KMS-11 (cell line): ENCODE measurements around the gene CBR1.

ENCODE experiments used
- H2AFZ ChIP-seq: fragments of 200-600 bp; sonication (generic); 2 replicates; pipeline ENCODE4 v1.6.1; 2016; ENCODE audit warnings: antibody characterized with exemption, mixed run types, low read depth
- H3K27ac ChIP-seq: fragments of 200-600 bp; sonication (generic); 2 replicates; pipeline ENCODE4 v1.6.1; 2016; ENCODE audit warnings: mild to moderate bottlenecking, mixed run types
- H3K27me3 ChIP-seq: fragments of 200-600 bp; sonication (generic); 2 replicates; pipeline ENCODE4 v1.6.1; 2017; ENCODE audit warnings: mild to moderate bottlenecking, low read depth, mixed run types, moderate library complexity; ENCODE audit not compliant: insufficient read depth
- H3K36me3 ChIP-seq: fragments of 200-600 bp; sonication (generic); 2 replicates; pipeline ENCODE4 v1.6.1; 2017; ENCODE audit warnings: mild to moderate bottlenecking, mixed run types; ENCODE audit not compliant: insufficient read depth
- H3K4me1 ChIP-seq: fragments of 200-600 bp; sonication (generic); 2 replicates; pipeline ENCODE4 v1.6.1; 2016; ENCODE audit warnings: mild to moderate bottlenecking, low read depth, mixed run types; ENCODE audit not compliant: poor library complexity, severe bottlenecking
- H3K4me2 ChIP-seq: fragments of 200-600 bp; sonication (generic); 2 replicates; pipeline ENCODE4 v1.7.0; 2016; ENCODE audit warnings: mild to moderate bottlenecking, mixed run types
- H3K4me3 ChIP-seq: fragments of 200-600 bp; sonication (generic); IDR thresholded peaks from 2 replicates; pipeline ENCODE4 v1.6.1; 2017; ENCODE audit warnings: low read depth, low read length, mixed read lengths; ENCODE audit not compliant: insufficient read depth
- H3K79me2 ChIP-seq: fragments of 200-600 bp; sonication (generic); 2 replicates; pipeline ENCODE4 v1.6.1; 2016; ENCODE audit warnings: low read depth, mixed run types; ENCODE audit not compliant: insufficient read depth
- H3K9ac ChIP-seq: fragments of 200-600 bp; sonication (generic); 2 replicates; pipeline ENCODE4 v1.6.1; 2016; ENCODE audit warnings: mild to moderate bottlenecking, mixed run types
- H4K20me1 ChIP-seq: fragments of 200-600 bp; sonication (generic); 2 replicates; pipeline ENCODE4 v1.6.1; 2016; ENCODE audit warnings: mild to moderate bottlenecking, mixed run types; ENCODE audit not compliant: insufficient read depth
- TF ChIP-seq, protein P1 (sequence below): fragments of 200-600 bp; sonication (generic); conservative IDR thresholded peaks from 2 replicates; pipeline ENCODE4 v1.6.1; 2017; ENCODE audit warnings: low read depth, mild to moderate bottlenecking, antibody characterized with exemption, low read length, moderate library complexity, mixed read lengths

The CBR1 gene

DNA sequence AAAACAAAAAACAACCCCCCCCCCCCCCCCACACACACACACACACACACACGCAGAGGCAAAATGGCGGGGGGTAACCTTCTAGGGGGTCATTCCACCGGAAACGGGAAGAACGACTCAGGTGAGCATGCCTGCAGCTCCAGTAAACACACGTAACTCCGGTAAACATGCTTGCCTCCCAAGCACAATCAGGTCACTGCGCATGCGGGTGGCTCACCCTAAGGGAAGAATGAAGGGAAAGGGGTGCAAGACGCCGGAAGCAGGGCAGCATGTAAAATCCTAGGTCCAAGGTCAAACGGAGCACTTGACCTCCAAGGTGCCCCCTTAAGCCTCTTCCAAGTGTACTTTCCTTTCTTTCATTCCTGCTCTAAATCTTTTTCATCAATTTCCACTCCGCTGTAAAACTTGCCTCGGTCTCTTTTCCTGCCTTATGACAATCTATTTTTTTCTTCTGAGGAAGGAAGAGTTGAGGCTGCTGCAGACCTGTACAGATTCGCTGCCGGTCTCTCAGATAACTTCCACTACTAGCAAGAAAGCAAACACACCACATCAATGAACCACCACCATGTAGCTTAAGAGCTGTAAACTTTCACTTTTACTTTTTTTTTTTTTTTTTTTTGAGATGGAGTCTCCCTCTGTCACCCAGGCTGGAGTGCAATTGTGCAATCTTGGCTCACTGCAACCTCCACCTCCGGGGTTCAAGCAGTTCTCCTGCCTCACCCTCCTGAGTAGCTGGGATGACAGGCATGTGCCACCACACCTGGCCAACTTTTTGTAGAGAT, 44.0 kb downstream of the CBR1 start:
- Histone ChIP-seq H3K79me2 (no peaks in the 10 kb centered on the region), H2AFZ (no peak overlapping the region), H3K27ac (no peak overlapping the region), H3K9ac (no peak overlapping the region), H3K27me3 (no peaks in the 10 kb centered on the region), H4K20me1 (no peaks in the 10 kb centered on the region), H3K4me2 (no peak overlapping the region; the same call in 1 of the 2 replicates), H3K36me3 (no peaks in the 10 kb centered on the region), H3K4me1 (peaks cover 38% of the 10 kb centered on the region), H3K4me3 (no peak overlapping the region)
- TF ChIP-seq, protein P1, sequence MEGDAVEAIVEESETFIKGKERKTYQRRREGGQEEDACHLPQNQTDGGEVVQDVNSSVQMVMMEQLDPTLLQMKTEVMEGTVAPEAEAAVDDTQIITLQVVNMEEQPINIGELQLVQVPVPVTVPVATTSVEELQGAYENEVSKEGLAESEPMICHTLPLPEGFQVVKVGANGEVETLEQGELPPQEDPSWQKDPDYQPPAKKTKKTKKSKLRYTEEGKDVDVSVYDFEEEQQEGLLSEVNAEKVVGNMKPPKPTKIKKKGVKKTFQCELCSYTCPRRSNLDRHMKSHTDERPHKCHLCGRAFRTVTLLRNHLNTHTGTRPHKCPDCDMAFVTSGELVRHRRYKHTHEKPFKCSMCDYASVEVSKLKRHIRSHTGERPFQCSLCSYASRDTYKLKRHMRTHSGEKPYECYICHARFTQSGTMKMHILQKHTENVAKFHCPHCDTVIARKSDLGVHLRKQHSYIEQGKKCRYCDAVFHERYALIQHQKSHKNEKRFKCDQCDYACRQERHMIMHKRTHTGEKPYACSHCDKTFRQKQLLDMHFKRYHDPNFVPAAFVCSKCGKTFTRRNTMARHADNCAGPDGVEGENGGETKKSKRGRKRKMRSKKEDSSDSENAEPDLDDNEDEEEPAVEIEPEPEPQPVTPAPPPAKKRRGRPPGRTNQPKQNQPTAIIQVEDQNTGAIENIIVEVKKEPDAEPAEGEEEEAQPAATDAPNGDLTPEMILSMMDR = no peak

DNA sequence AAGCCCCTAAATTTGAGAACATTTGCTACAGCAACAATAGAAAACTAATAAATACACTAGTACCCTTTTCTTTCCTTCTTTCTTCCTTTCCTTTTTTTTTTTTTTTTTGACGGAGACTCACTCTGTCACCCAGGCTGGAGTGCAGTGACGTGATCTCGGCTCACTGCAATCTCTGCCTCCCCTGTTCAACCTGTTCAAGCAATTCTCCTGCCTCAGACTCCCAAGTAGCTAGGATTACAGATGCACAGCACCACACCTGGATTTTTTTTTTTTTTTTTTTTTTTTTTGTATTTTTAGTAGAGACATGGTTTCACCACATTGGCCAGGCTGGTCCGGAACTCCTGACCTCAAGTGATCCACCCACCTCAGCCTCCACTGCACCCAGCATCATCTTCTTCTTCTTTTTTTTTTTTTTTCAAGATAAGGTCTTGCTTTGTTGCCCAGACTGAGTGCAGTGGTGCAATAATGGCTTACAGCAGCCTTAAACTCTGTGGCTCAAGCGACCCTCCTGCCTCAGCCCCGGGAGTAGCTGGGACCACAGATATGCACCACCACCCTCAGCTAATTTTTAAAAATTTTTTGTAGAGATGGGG, 45.4 kb downstream of the CBR1 start:
- no peak overlapping the region for H3K27ac ChIP-seq
- H3K36me3 ChIP-seq = no peaks in the 10 kb centered on the region
- no peaks in the 10 kb centered on the region for H4K20me1 ChIP-seq
- H3K4me2 ChIP-seq = no peak overlapping the region
- no peak overlapping the region for H2AFZ ChIP-seq
- no peaks in the 10 kb centered on the region for H3K79me2 ChIP-seq
- H3K9ac ChIP-seq = no peak overlapping the region
- TF ChIP-seq, protein P1 = no peak
- H3K4me1 ChIP-seq = peaks cover 51% of the 10 kb centered on the region
- no peaks in the 10 kb centered on the region for H3K27me3 ChIP-seq
- H3K4me3 ChIP-seq = no peak overlapping the region

DNA sequence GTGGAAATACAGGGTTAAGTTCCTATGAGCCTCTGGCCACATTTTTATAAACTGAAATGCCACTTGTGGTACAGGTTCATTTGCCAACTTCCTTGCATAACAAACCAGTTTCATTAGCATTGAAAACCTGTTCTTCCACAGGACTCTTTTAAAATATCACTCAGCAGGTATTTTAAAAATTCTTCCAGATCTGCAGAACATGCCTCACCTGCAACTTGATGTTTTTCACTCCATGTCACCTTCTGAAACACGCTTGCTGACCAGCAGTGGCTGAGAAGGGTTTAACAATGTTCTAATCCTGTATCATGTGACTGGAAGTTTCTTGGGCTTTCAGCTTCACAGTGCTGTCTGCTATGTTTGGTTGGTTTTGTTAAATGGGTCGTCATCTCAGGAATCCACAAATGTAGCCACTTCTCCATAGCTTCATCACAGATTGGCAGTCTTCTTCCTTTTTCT, 47.5 kb downstream of the CBR1 start:
- TF ChIP-seq, protein P1 = no peak
- H3K27me3 ChIP-seq = no peaks in the 10 kb centered on the region
- no peaks in the 10 kb centered on the region for H3K36me3 ChIP-seq
- H3K9ac ChIP-seq = no peak overlapping the region
- no peaks in the 10 kb centered on the region for H3K79me2 ChIP-seq
- no peak overlapping the region for H3K4me2 ChIP-seq
- no peak overlapping the region; the same call in 1 of the 2 replicates for H2AFZ ChIP-seq
- H3K27ac ChIP-seq = peak overlapping the region; percentile 8; the same call in 1 of the 2 replicates
- H4K20me1 ChIP-seq = no peaks in the 10 kb centered on the region
- H3K4me3 ChIP-seq = no peak overlapping the region
- H3K4me1 ChIP-seq = peaks cover 61% of the 10 kb centered on the region

DNA sequence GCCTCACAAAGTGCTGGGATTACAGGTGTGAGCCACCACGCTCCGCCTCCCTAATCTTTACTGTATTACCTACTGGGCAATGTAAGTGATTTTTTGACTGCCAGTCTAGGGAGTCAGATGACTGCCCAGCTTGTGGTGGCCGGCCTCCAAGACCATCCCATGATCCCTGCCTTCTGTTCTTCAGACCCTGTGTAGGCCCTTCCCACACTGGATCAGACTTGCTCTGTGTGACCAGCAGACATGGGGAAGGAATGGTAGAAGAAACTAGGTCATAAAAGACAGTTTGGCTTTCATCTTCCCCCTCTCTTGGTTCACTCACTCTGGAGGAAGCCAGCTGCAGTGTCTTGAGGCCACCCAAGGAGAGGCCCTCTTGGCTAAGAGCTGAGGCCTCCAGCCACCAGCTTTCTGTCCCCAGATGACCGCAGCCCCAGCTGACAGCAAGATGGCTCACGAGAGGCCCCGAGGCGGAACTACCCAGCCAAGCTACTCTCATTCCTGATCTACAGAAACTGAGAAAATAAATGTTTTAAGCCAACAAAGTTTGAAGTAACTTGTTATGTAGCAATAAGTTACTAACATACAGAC, 50.6 kb downstream of the CBR1 start:
- no peak overlapping the region for H3K4me3 ChIP-seq
- peak overlapping the region; percentile 8; the same call in 1 of the 2 replicates for H2AFZ ChIP-seq
- no peaks in the 10 kb centered on the region for H3K79me2 ChIP-seq
- H3K4me2 ChIP-seq = peak overlapping the region; percentile 4; the same call in 1 of the 2 replicates
- H3K36me3 ChIP-seq = no peaks in the 10 kb centered on the region
- H3K27me3 ChIP-seq = no peaks in the 10 kb centered on the region
- H4K20me1 ChIP-seq = no peaks in the 10 kb centered on the region
- peak overlapping the region; percentile 52 for H3K27ac ChIP-seq
- H3K9ac ChIP-seq = no peak overlapping the region
- peaks cover 55% of the 10 kb centered on the region for H3K4me1 ChIP-seq
- TF ChIP-seq, protein P1 = no peak
